ENCODE data around the gene TOX2.

Gene TOX2

DNA sequence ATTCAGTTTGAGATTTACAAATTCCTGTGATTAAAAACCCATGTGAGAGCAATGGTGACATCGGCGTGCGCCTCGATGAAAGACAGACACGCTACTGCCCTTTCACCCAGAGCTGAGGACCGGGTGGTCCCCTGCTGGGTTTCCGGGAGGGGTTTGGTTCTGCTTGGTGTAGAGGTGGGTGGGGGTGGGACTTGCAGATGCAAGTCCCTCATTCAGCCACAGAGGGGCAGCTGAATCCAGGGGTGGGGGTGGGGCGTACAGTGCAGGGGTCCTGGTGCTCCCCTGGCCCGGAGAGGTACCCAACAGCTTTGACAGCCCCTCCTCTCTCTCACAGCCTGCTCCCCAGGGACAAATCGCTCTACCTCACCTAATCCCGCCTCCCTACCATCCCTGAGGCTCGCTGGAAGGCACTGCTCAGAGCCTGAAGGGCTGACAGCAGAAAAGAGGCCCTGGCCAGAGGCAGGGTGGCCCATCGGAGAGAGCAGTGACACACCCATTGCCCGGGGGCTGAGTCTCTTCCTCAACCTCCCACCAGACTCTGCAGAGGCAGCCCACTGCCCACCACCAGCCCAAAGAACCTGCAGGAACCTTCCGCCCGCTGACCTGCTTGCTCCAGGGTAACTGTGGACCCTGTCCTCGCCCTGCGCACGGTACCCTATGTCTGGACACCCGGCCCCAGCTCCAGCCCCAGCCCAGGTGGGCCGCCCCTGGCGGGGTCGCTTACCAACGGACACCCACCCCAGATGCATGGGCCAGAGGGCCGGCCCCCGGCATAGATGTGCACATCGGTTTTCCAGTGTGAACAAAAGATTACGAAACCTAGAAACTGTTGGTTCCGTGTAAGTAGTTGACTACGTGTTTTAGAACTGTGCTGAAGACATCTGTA, 153.9 kb downstream of the TOX2 start:
- ChIA-PET POLR2A (no interaction called here), CTCF (no interaction called here)
- DNase-seq (ENCODE audit: extremely low spot score), result no peak
- TF ChIP-seq FOXK2 (IDR thresholded peaks at IDR 0.05) (no peak), BHLHE40 (IDR thresholded peaks at IDR 0.05; ENCODE audit: borderline replicate concordance) (no peak), NFRKB (IDR thresholded peaks at IDR 0.05) (no peak), CTBP1 (IDR thresholded peaks at IDR 0.05; ENCODE audit: borderline replicate concordance) (no peak), FOXM1 (IDR thresholded peaks at IDR 0.05; ENCODE audit: borderline replicate concordance) (no peak), TARDBP (IDR thresholded peaks at IDR 0.05) (no peak), SUZ12 (IDR thresholded peaks at IDR 0.05) (no peak), SP1 (IDR thresholded peaks at IDR 0.05) (no peak), FOXA1 (IDR thresholded peaks at IDR 0.05) (no peak), ZNF384 (IDR thresholded peaks at IDR 0.05) (no peak), L3MBTL2 (conservative IDR thresholded peaks at IDR 0.05) (no peak), ELF4 (IDR thresholded peaks at IDR 0.05) (no peak)
- TF ChIP-seq, protein P1, sequence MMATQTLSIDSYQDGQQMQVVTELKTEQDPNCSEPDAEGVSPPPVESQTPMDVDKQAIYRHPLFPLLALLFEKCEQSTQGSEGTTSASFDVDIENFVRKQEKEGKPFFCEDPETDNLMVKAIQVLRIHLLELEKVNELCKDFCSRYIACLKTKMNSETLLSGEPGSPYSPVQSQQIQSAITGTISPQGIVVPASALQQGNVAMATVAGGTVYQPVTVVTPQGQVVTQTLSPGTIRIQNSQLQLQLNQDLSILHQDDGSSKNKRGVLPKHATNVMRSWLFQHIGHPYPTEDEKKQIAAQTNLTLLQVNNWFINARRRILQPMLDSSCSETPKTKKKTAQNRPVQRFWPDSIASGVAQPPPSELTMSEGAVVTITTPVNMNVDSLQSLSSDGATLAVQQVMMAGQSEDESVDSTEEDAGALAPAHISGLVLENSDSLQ (IDR thresholded peaks at IDR 0.05), result no peak

- CTCF ChIA-PET, result no interaction called here
- DNase-seq (ENCODE audit: extremely low spot score), result no peak
- POLR2A ChIA-PET, result no interaction called here
- no peak for TF ChIP-seq L3MBTL2 (conservative IDR thresholded peaks at IDR 0.05)
- no peak for TF ChIP-seq ARNT (IDR thresholded peaks at IDR 0.05)
- TF ChIP-seq FOXA1 (IDR thresholded peaks at IDR 0.05), result no peak
- no peak for TF ChIP-seq LEF1 (IDR thresholded peaks at IDR 0.05; ENCODE audit: borderline replicate concordance)
- TF ChIP-seq FOXM1 (IDR thresholded peaks at IDR 0.05; ENCODE audit: borderline replicate concordance), result no peak
- TF ChIP-seq SP1 (IDR thresholded peaks at IDR 0.05), result no peak
- TF ChIP-seq SUZ12 (IDR thresholded peaks at IDR 0.05), result no peak
- no peak for TF ChIP-seq FOXK2 (IDR thresholded peaks at IDR 0.05)
- no peak for TF ChIP-seq NFRKB (IDR thresholded peaks at IDR 0.05)
- TF ChIP-seq, protein P1 (IDR thresholded peaks at IDR 0.05), result no peak
- no peak for TF ChIP-seq BHLHE40 (IDR thresholded peaks at IDR 0.05; ENCODE audit: borderline replicate concordance)
- no peak for TF ChIP-seq CTBP1 (IDR thresholded peaks at IDR 0.05; ENCODE audit: borderline replicate concordance)
- TF ChIP-seq TARDBP (IDR thresholded peaks at IDR 0.05), result no peak
- TF ChIP-seq ZNF384 (IDR thresholded peaks at IDR 0.05), result no peak
- TF ChIP-seq HDGF (IDR thresholded peaks at IDR 0.05; ENCODE audit: borderline replicate concordance), result no peak
These were observed 154.8 kb downstream of the TOX2 start for GRCh38 chr20:44069203-44070011.

DNA sequence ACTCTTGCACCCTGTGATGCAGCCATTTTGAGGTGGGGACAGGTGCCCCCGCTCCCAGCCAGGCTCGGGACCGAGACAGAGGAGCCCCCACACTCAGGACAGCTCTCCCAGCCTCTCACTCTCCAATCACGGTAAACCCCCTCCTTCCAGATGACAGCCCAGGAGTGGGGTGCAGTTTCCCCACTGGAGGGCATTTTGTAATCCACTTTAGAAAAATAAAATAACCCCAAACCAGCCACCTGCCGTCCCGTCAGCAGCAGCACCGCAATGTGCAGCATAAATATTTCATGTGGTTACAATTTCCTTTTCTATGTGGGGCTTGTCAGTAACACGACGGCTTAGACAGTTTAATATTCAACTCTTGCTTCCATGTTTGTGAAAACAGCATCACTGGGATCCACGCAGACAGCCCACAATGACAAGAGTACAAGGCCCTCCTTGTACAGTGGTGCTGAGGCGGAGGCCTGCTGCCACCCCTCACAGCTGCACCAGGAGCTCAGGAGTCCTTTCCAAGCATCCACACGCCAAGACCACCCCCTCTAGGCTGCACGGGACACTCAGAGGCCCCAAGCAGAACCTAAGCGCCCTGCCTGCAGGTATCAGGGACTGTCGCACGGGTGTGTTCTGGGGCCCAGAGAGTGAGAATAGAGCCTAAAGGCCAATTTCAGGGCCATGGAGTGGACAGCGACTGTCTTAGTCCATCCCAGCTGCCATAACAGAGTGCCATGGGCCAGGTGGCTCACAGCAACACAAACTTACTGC, 155.7 kb downstream of the TOX2 start:
- TF ChIP-seq ELF4 (IDR thresholded peaks at IDR 0.05) (no peak), NFRKB (IDR thresholded peaks at IDR 0.05) (no peak), SP1 (IDR thresholded peaks at IDR 0.05) (no peak), ARNT (IDR thresholded peaks at IDR 0.05) (no peak), HDGF (IDR thresholded peaks at IDR 0.05; ENCODE audit: borderline replicate concordance) (no peak)
- no peak for DNase-seq (ENCODE audit: extremely low spot score)
- POLR2A ChIA-PET, result no interaction called here

GRCh38 chr20:44071057-44071456, 156.4 kb downstream of the TOX2 start:
- ChIA-PET POLR2A (no interaction called here), CTCF (no interaction called here)
- DNase-seq (ENCODE audit: extremely low spot score), result no peak
- TF ChIP-seq ARNT (IDR thresholded peaks at IDR 0.05) (no peak), HDGF (IDR thresholded peaks at IDR 0.05; ENCODE audit: borderline replicate concordance) (no peak), FOXM1 (IDR thresholded peaks at IDR 0.05; ENCODE audit: borderline replicate concordance) (no peak), CTBP1 (IDR thresholded peaks at IDR 0.05; ENCODE audit: borderline replicate concordance) (no peak), ZNF384 (IDR thresholded peaks at IDR 0.05) (no peak), SP1 (IDR thresholded peaks at IDR 0.05) (no peak), FOXA1 (IDR thresholded peaks at IDR 0.05) (no peak), SUZ12 (IDR thresholded peaks at IDR 0.05) (no peak), L3MBTL2 (conservative IDR thresholded peaks at IDR 0.05) (no peak), FOXK2 (IDR thresholded peaks at IDR 0.05) (no peak), ELF4 (IDR thresholded peaks at IDR 0.05) (no peak), BHLHE40 (IDR thresholded peaks at IDR 0.05; ENCODE audit: borderline replicate concordance) (no peak)
- TF ChIP-seq, protein P1 (IDR thresholded peaks at IDR 0.05), result no peak

More for the DNA sequence above, 155.7 kb downstream of the TOX2 start:
- CTCF ChIA-PET, result no interaction called here

- ChIA-PET POLR2A (no interaction called here), CTCF (no interaction called here)
- no peak for TF ChIP-seq NFRKB (IDR thresholded peaks at IDR 0.05)
- no peak for TF ChIP-seq TARDBP (IDR thresholded peaks at IDR 0.05)
- TF ChIP-seq LEF1 (IDR thresholded peaks at IDR 0.05; ENCODE audit: borderline replicate concordance), result no peak
- TF ChIP-seq ARNT (IDR thresholded peaks at IDR 0.05), result no peak
- no peak for TF ChIP-seq FOXM1 (IDR thresholded peaks at IDR 0.05; ENCODE audit: borderline replicate concordance)
- TF ChIP-seq BHLHE40 (IDR thresholded peaks at IDR 0.05; ENCODE audit: borderline replicate concordance), result no peak
- no peak for TF ChIP-seq HDGF (IDR thresholded peaks at IDR 0.05; ENCODE audit: borderline replicate concordance)
- no peak for TF ChIP-seq CTBP1 (IDR thresholded peaks at IDR 0.05; ENCODE audit: borderline replicate concordance)
- TF ChIP-seq ELF4 (IDR thresholded peaks at IDR 0.05), result no peak
- TF ChIP-seq ZNF384 (IDR thresholded peaks at IDR 0.05), result no peak
- TF ChIP-seq FOXK2 (IDR thresholded peaks at IDR 0.05), result no peak
- no peak for TF ChIP-seq SUZ12 (IDR thresholded peaks at IDR 0.05)
- no peak for TF ChIP-seq L3MBTL2 (conservative IDR thresholded peaks at IDR 0.05)
- TF ChIP-seq, protein P1 (IDR thresholded peaks at IDR 0.05), result no peak
- no peak for TF ChIP-seq SP1 (IDR thresholded peaks at IDR 0.05)
- TF ChIP-seq FOXA1 (IDR thresholded peaks at IDR 0.05), result no peak
- no peak for DNase-seq (ENCODE audit: extremely low spot score)
These were observed 157.0 kb downstream of the TOX2 start for GRCh38 chr20:44071526-44072111.
